ENCODE data around the gene NOP9. TPM values are rescaled to one million over a fixed set of nuclear protein-coding genes. Genes with fewer than 3 reads are reported as not detected.

Gene NOP9
- total RNA-seq, 1 experiment from 2014 or later = 25.3 TPM

GRCh38 chr14:24325041-24325530 lies 25.4 kb downstream of the NOP9 start:
- ATAC-seq (no peak), DNase-seq (ENCODE audit: low read depth, low spot score) (no peak)
- in situ Hi-C loops (cut with HindIII; ENCODE audit: low pct_unique_long_range_greater_than_20kb, low sequenced_read_pairs) = no loop called here
- Histone ChIP-seq H3K27ac (ENCODE audit: low read length) (no peak overlapping the region), H3K36me3 (ENCODE audit: control insufficient read depth, insufficient read depth, low read length) (no peaks in the 10 kb centered on the region), H3K4me1 (ENCODE audit: control insufficient read depth, insufficient read depth, low read length) (no peaks in the 10 kb centered on the region), H3K9me3 (ENCODE audit: control insufficient read depth, insufficient read depth, low read depth, low read length) (no peaks in the 10 kb centered on the region), H3K4me3 (ENCODE audit: low read depth in 2 of 2, low read length in 2 of 2) (no peak overlapping the region), H3K27me3 (ENCODE audit: control insufficient read depth, insufficient read depth, low read length) (no peaks in the 10 kb centered on the region)
- intact Hi-C loops (cut with micrococcal nuclease; ENCODE audit: unreplicated experiment) = no loop called here
- no TSS peak for BruUV-seq (replicated peaks)
- CTCF ChIA-PET = no interaction called here
- POLR2A ChIA-PET = interaction anchor here (0.6 kb wide), 1 partner anchor 119 kb away, joined by 6 read pairs; no protein-coding TSS in a partner anchor
- TF ChIP-seq POLR2AphosphoS5 (IDR thresholded peaks at IDR 0.05; ENCODE audit: low read depth, low read length) (no peak), TCF7L2 (IDR thresholded peaks at IDR 0.05; ENCODE audit: low read depth, low read length) (no peak), REST (IDR thresholded peaks at IDR 0.05; ENCODE audit: insufficient read depth in 1 of 2, low read depth in 2 of 2, low read length in 1 of 2) (no peak), SIN3A (IDR thresholded peaks at IDR 0.05; ENCODE audit: borderline replicate concordance, insufficient read depth, low read depth, low read length) (no peak)
- TF ChIP-seq, protein P1, sequence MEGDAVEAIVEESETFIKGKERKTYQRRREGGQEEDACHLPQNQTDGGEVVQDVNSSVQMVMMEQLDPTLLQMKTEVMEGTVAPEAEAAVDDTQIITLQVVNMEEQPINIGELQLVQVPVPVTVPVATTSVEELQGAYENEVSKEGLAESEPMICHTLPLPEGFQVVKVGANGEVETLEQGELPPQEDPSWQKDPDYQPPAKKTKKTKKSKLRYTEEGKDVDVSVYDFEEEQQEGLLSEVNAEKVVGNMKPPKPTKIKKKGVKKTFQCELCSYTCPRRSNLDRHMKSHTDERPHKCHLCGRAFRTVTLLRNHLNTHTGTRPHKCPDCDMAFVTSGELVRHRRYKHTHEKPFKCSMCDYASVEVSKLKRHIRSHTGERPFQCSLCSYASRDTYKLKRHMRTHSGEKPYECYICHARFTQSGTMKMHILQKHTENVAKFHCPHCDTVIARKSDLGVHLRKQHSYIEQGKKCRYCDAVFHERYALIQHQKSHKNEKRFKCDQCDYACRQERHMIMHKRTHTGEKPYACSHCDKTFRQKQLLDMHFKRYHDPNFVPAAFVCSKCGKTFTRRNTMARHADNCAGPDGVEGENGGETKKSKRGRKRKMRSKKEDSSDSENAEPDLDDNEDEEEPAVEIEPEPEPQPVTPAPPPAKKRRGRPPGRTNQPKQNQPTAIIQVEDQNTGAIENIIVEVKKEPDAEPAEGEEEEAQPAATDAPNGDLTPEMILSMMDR (IDR thresholded peaks at IDR 0.05) = no peak

DNA sequence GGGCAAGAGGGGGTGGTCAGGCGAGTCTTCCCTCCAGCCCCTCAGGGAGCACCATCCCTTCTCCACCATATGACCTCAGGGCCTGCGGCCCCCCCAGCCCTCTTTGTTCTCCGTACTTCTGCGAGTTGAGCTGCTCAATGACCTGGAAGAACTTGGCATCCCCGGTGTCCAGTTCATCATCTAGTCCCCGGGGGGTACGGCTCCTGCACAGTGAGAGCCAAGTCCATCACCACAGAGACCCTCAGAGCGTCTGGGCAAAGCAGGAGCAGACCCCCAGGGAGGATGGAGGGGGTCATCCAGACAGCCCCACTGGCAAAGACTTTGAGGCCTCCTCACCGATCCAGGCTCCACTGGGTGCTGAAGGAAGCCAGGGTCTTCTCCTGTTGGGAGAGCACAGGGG lies 26.3 kb downstream of the NOP9 start:
- ATAC-seq (no peak), DNase-seq (ENCODE audit: low read depth, low spot score) (no peak)
- Histone ChIP-seq H3K4me1 (ENCODE audit: control insufficient read depth, insufficient read depth, low read length) (no peaks in the 10 kb centered on the region), H3K9me3 (ENCODE audit: control insufficient read depth, insufficient read depth, low read depth, low read length) (no peaks in the 10 kb centered on the region), H3K27me3 (ENCODE audit: control insufficient read depth, insufficient read depth, low read length) (no peaks in the 10 kb centered on the region), H3K4me3 (ENCODE audit: low read depth in 2 of 2, low read length in 2 of 2) (no peak overlapping the region), H3K36me3 (ENCODE audit: control insufficient read depth, insufficient read depth, low read length) (no peaks in the 10 kb centered on the region), H3K27ac (ENCODE audit: low read length) (no peak overlapping the region)
- ChIA-PET CTCF (no interaction called here), POLR2A (no interaction called here)
- intact Hi-C loops (cut with micrococcal nuclease; ENCODE audit: unreplicated experiment) (no loop called here), in situ Hi-C loops (cut with HindIII; ENCODE audit: low pct_unique_long_range_greater_than_20kb, low sequenced_read_pairs) (no loop called here)
- BruUV-seq (replicated peaks) = no TSS peak
- no peak for TF ChIP-seq POLR2AphosphoS5 (IDR thresholded peaks at IDR 0.05; ENCODE audit: low read depth, low read length)
- no peak for TF ChIP-seq REST (IDR thresholded peaks at IDR 0.05; ENCODE audit: insufficient read depth in 1 of 2, low read depth in 2 of 2, low read length in 1 of 2)
